ES-I3 (cell line): ENCODE results near the gene MAG.

Experiments
- H3K36me3 ChIP-seq: 2 replicates; pipeline ENCODE4 v1.6.1; 2013; ENCODE audit warnings: mild to moderate bottlenecking, low read length, control low read depth, moderate library complexity; ENCODE audit not compliant: insufficient read depth
- H3K4me1 ChIP-seq: 2 replicates; pipeline ENCODE4 v1.6.1; 2013; ENCODE audit warnings: mild to moderate bottlenecking, control low read depth, low read length; ENCODE audit not compliant: insufficient read depth
- H3K9ac ChIP-seq: 2 replicates; pipeline ENCODE4 v1.6.1; 2013; ENCODE audit warnings: low read depth, mild to moderate bottlenecking, low read length, moderate library complexity
- H3K9me3 ChIP-seq: 2 replicates; pipeline ENCODE4 v1.6.1; 2013; ENCODE audit warnings: mild to moderate bottlenecking, low read length, moderate library complexity; ENCODE audit not compliant: control insufficient read depth, insufficient read depth

Gene MAG

GRCh38 chr19:35306473-35307246 is 14.7 kb downstream of the MAG start:
- H3K9ac ChIP-seq, result no peak overlapping the region
- H3K4me1 ChIP-seq, result peaks cover 6% of the 10 kb centered on the region; the same call in 1 of the 2 replicates

GRCh38 chr19:35307931-35308330 is 16.0 kb downstream of the MAG start:
- no peaks in the 10 kb centered on the region for H3K9me3 ChIP-seq
- H3K36me3 ChIP-seq, result no peaks in the 10 kb centered on the region
- H3K9ac ChIP-seq, result no peak overlapping the region
- H3K4me1 ChIP-seq, result peaks cover 12% of the 10 kb centered on the region; the same call in 1 of the 2 replicates

More at GRCh38 chr19:35306473-35307246, 14.7 kb downstream of the MAG start:
- no peaks in the 10 kb centered on the region for H3K9me3 ChIP-seq
- H3K36me3 ChIP-seq, result no peaks in the 10 kb centered on the region

- no peaks in the 10 kb centered on the region for H3K36me3 ChIP-seq
- peaks cover 12% of the 10 kb centered on the region; the same call in 1 of the 2 replicates for H3K4me1 ChIP-seq
- no peak overlapping the region for H3K9ac ChIP-seq
- H3K9me3 ChIP-seq, result no peaks in the 10 kb centered on the region
These were observed 16.9 kb downstream of the MAG start for GRCh38 chr19:35308910-35309309.

- Histone ChIP-seq H3K36me3 (no peaks in the 10 kb centered on the region), H3K9ac (no peak overlapping the region), H3K9me3 (no peaks in the 10 kb centered on the region), H3K4me1 (peaks cover 12% of the 10 kb centered on the region; the same call in 1 of the 2 replicates)
These were observed 17.7 kb downstream of the MAG start for GRCh38 chr19:35309481-35310279.

- H3K36me3 ChIP-seq, result no peaks in the 10 kb centered on the region
- H3K9me3 ChIP-seq, result no peaks in the 10 kb centered on the region
- H3K4me1 ChIP-seq, result peaks cover 12% of the 10 kb centered on the region; the same call in 1 of the 2 replicates
- H3K9ac ChIP-seq, result no peak overlapping the region
These were observed 18.4 kb downstream of the MAG start for GRCh38 chr19:35310331-35310730.

GRCh38 chr19:35310811-35311465 is 19.0 kb downstream of the MAG start:
- no peaks in the 10 kb centered on the region for H3K36me3 ChIP-seq
- H3K4me1 ChIP-seq, result peaks cover 12% of the 10 kb centered on the region; the same call in 1 of the 2 replicates
- no peak overlapping the region for H3K9ac ChIP-seq
- H3K9me3 ChIP-seq, result no peaks in the 10 kb centered on the region

- Histone ChIP-seq H3K9me3 (no peaks in the 10 kb centered on the region), H3K36me3 (no peaks in the 10 kb centered on the region), H3K9ac (no peak overlapping the region), H3K4me1 (peaks cover 9% of the 10 kb centered on the region; the same call in 1 of the 2 replicates)
These were observed 20.1 kb downstream of the MAG start for GRCh38 chr19:35311901-35312665.

- H3K4me1 ChIP-seq, result peaks cover 6% of the 10 kb centered on the region; the same call in 1 of the 2 replicates
- H3K9ac ChIP-seq, result no peak overlapping the region
- H3K9me3 ChIP-seq, result no peaks in the 10 kb centered on the region
- H3K36me3 ChIP-seq, result no peaks in the 10 kb centered on the region
These were observed 21.6 kb downstream of the MAG start for GRCh38 chr19:35313587-35313986.

GRCh38 chr19:35314031-35314430 is 22.1 kb downstream of the MAG start:
- Histone ChIP-seq H3K4me1 (peaks cover 6% of the 10 kb centered on the region; the same call in 1 of the 2 replicates), H3K36me3 (no peaks in the 10 kb centered on the region), H3K9ac (no peak overlapping the region), H3K9me3 (no peaks in the 10 kb centered on the region)

GRCh38 chr19:35314858-35315470 is 23.0 kb downstream of the MAG start:
- Histone ChIP-seq H3K36me3 (no peaks in the 10 kb centered on the region), H3K9me3 (no peaks in the 10 kb centered on the region), H3K9ac (no peak overlapping the region), H3K4me1 (peaks cover 6% of the 10 kb centered on the region; the same call in 1 of the 2 replicates)

GRCh38 chr19:35315883-35316282 is 23.9 kb downstream of the MAG start:
- Histone ChIP-seq H3K36me3 (no peaks in the 10 kb centered on the region), H3K9me3 (no peaks in the 10 kb centered on the region), H3K4me1 (peaks cover 6% of the 10 kb centered on the region; the same call in 1 of the 2 replicates), H3K9ac (no peak overlapping the region)

GRCh38 chr19:35316560-35316959 is 24.6 kb downstream of the MAG start:
- Histone ChIP-seq H3K36me3 (no peaks in the 10 kb centered on the region), H3K9ac (no peak overlapping the region), H3K9me3 (no peaks in the 10 kb centered on the region), H3K4me1 (peaks cover 6% of the 10 kb centered on the region; the same call in 1 of the 2 replicates)

GRCh38 chr19:35317464-35318043 is 25.6 kb downstream of the MAG start:
- no peaks in the 10 kb centered on the region for H3K9me3 ChIP-seq
- H3K4me1 ChIP-seq, result no peaks in the 10 kb centered on the region; the same call in 1 of the 2 replicates
- no peak overlapping the region for H3K9ac ChIP-seq
- H3K36me3 ChIP-seq, result no peaks in the 10 kb centered on the region
